PC-9 (cell line): ENCODE results near the gene DUSP7. TPM values are rescaled to one million over a fixed set of nuclear protein-coding genes. Genes with fewer than 3 reads are reported as not detected.
A peak's percentile ranks its signal among the peaks of the same experiment; 100 is the strongest.

Experiments
- BruUV-seq: library from RNA; stranded (reverse); fragments of 400-500 nt; replicated peaks from 2 replicates; lab custom pipeline; 2021; lab: Mats Ljungman, UMichigan
- CTCF ChIA-PET: fragments of 300-600 bp; sonication (Branson Sonifier 250); formaldehyde crosslinking; loops from one replicate; lab custom pipeline; 2022; ENCODE audit warnings: antibody characterized with exemption; lab: Charles Lee
- POLR2A ChIA-PET: fragments of 300-600 bp; sonication (Branson Sonifier 250); formaldehyde crosslinking; loops from one replicate; lab custom pipeline; 2022; ENCODE audit warnings: antibody characterized with exemption; ENCODE audit not compliant: unreplicated experiment; lab: Charles Lee
- DNase-seq, 2 experiments: peaks; one replicate each; pipeline versions ENCODE4 v3.0.0 to v3.0.0-alpha.2; 2015 to 2022; ENCODE audit warnings: mixed read lengths in 1 of 2
- H2AFZ ChIP-seq: fragments of 200-600 bp; sonication (generic); 2 replicates; pipeline ENCODE4 v1.8.1; 2017; ENCODE audit warnings: antibody characterized with exemption
- H3F3A ChIP-seq: fragments of 200-600 bp; sonication (generic); 2 replicates; pipeline ENCODE4 v1.8.1; 2017; ENCODE audit warnings: antibody characterized with exemption, mild to moderate bottlenecking, low read depth; ENCODE audit not compliant: insufficient read depth
- H3K27ac ChIP-seq: fragments of 200-600 bp; sonication (generic); 2 replicates; pipeline ENCODE4 v1.6.1; 2016; ENCODE audit warnings: mixed run types
- H3K27me3 ChIP-seq: fragments of 200-600 bp; sonication (generic); 2 replicates; pipeline ENCODE4 v1.6.1; 2016; ENCODE audit warnings: low read depth, mixed run types; ENCODE audit not compliant: insufficient read depth
- H3K36me3 ChIP-seq: fragments of 200-600 bp; sonication (generic); 2 replicates; pipeline ENCODE4 v1.6.1; 2016; ENCODE audit warnings: low read depth, mixed run types
- H3K4me1 ChIP-seq: fragments of 200-600 bp; sonication (generic); replicated peaks from 2 replicates; pipeline ENCODE4 v1.6.1; 2016; ENCODE audit warnings: mixed run types; ENCODE audit not compliant: insufficient read depth
- H3K4me2 ChIP-seq: fragments of 200-600 bp; sonication (generic); 2 replicates; pipeline ENCODE4 v1.6.1; 2017; ENCODE audit warnings: mixed run types
- H3K4me3 ChIP-seq: fragments of 200-600 bp; sonication (generic); 2 replicates; pipeline ENCODE4 v1.6.1; 2016; ENCODE audit warnings: mixed run types
- H3K79me2 ChIP-seq: fragments of 200-600 bp; sonication (generic); 2 replicates; pipeline ENCODE4 v1.6.1; 2017; ENCODE audit warnings: low read depth, mixed run types
- H3K9me2 ChIP-seq: fragments of 200-600 bp; sonication (generic); 2 replicates; pipeline ENCODE4 v1.8.1; 2017; ENCODE audit warnings: mild to moderate bottlenecking; ENCODE audit not compliant: insufficient read depth
- H3K9me3 ChIP-seq: fragments of 200-600 bp; sonication (generic); 2 replicates; pipeline ENCODE4 v1.8.1; 2016; ENCODE audit warnings: low read depth; ENCODE audit not compliant: insufficient read depth
- H4K20me1 ChIP-seq: fragments of 200-600 bp; sonication (generic); 2 replicates; pipeline ENCODE4 v1.8.1; 2017; ENCODE audit not compliant: insufficient read depth
- CTCF ChIP-seq: fragments of 200-600 bp; sonication (generic); conservative IDR thresholded peaks from 2 replicates; pipeline ENCODE4 v1.6.1; 2017; ENCODE audit warnings: mixed run types, antibody characterized with exemption, mild to moderate bottlenecking, moderate library complexity
- EZH2 ChIP-seq: fragments of 200-600 bp; sonication (generic); IDR thresholded peaks from 2 replicates; pipeline ENCODE4 v1.8.0; 2017; ENCODE audit warnings: antibody characterized with exemption, low read depth
- intact Hi-C: fragments of 100-400 bp; cut with micrococcal nuclease; formaldehyde crosslinking; loops from one replicate; pipeline ENCODE4 v1.10.0; 2022; ENCODE audit not compliant: unreplicated experiment
- total RNA-seq: library from RNA; stranded (reverse); gene quantifications from 2 replicates; pipeline ENCODE4 v1.2.3, GENCODE V29; 2021

The DUSP7 gene
- total RNA-seq, 1 experiment from 2014 or later = 9.5 TPM

- Histone ChIP-seq H3F3A (no peaks in the 10 kb centered on the region), H3K27ac (no peak overlapping the region), H3K4me1 (no peaks in the 10 kb centered on the region), H3K36me3 (no peaks in the 10 kb centered on the region), H2AFZ (no peak overlapping the region), H3K9me3 (no peaks in the 10 kb centered on the region), H4K20me1 (no peaks in the 10 kb centered on the region), H3K79me2 (no peaks in the 10 kb centered on the region), H3K4me3 (no peak overlapping the region), H3K9me2 (no peaks in the 10 kb centered on the region), H3K4me2 (no peak overlapping the region), H3K27me3 (no peaks in the 10 kb centered on the region)
- no TSS peak for BruUV-seq
- TF ChIP-seq CTCF (0 out of 2 replicates have a peak, but pooled peaks have one; percentile 38), EZH2 (no peak)
- DNase-seq = no peak
- intact Hi-C loops = no loop called here
- POLR2A ChIA-PET = interaction anchor here (0.5 kb wide), 1 partner anchor 17 kb away, joined by 3 read pairs; no protein-coding TSS in a partner anchor
- CTCF ChIA-PET = no interaction called here
Observed at GRCh38 chr3:52014613-52015012, 41.8 kb downstream of the DUSP7 start.

- POLR2A ChIA-PET = interaction anchor here (0.5 to 0.6 kb wide), 3 partner anchors 16 to 43 kb away, joined by 3 to 6 read pairs (median 3); no protein-coding TSS in a partner anchor
Observed at GRCh38 chr3:52013802-52014598, 42.4 kb downstream of the DUSP7 start.

GRCh38 chr3:52012699-52013098 is 43.7 kb downstream of the DUSP7 start:
- Histone ChIP-seq H3K9me3 (no peaks in the 10 kb centered on the region), H3F3A (no peaks in the 10 kb centered on the region), H3K4me1 (no peaks in the 10 kb centered on the region), H2AFZ (no peak overlapping the region), H3K4me2 (no peak overlapping the region), H3K27me3 (no peaks in the 10 kb centered on the region), H4K20me1 (no peaks in the 10 kb centered on the region), H3K27ac (no peak overlapping the region), H3K36me3 (no peaks in the 10 kb centered on the region), H3K79me2 (no peaks in the 10 kb centered on the region), H3K4me3 (no peak overlapping the region), H3K9me2 (no peaks in the 10 kb centered on the region)
- CTCF ChIA-PET = no interaction called here
- TF ChIP-seq EZH2 = no peak
- TF ChIP-seq CTCF = no peak
- POLR2A ChIA-PET = interaction anchor here (0.9 kb wide), 1 partner anchor 349 kb away, joined by 4 read pairs; no protein-coding TSS in a partner anchor
- intact Hi-C loops = no loop called here
- no TSS peak for BruUV-seq
- no peak for DNase-seq

More at GRCh38 chr3:52013802-52014598, 42.4 kb downstream of the DUSP7 start:
- BruUV-seq = no TSS peak
- no peak overlapping the region for H3K4me3 ChIP-seq
- intact Hi-C loops = no loop called here
- DNase-seq = no peak
- no peaks in the 10 kb centered on the region for H3K4me1 ChIP-seq
- no peak overlapping the region for H3K4me2 ChIP-seq
- no peaks in the 10 kb centered on the region for H3F3A ChIP-seq
- H2AFZ ChIP-seq = no peak overlapping the region
- CTCF ChIA-PET = interaction anchor here (0.5 to 0.6 kb wide), 2 partner anchors 10 to 36 kb away, joined by 3 read pairs; no protein-coding TSS in a partner anchor
- H3K9me3 ChIP-seq = no peaks in the 10 kb centered on the region
- H3K9me2 ChIP-seq = no peaks in the 10 kb centered on the region
- TF ChIP-seq CTCF = no peak
- no peak for TF ChIP-seq EZH2
- H3K79me2 ChIP-seq = no peaks in the 10 kb centered on the region
- H3K27me3 ChIP-seq = no peaks in the 10 kb centered on the region
- no peaks in the 10 kb centered on the region for H4K20me1 ChIP-seq
- no peaks in the 10 kb centered on the region for H3K36me3 ChIP-seq
- no peak overlapping the region for H3K27ac ChIP-seq
